ENCODE data around the gene CHIC2.
"Not testable (repeated sequence)": the region's sequence is repeated elsewhere in the genome, so short reads cannot be mapped to it uniquely, and the experiment has no call there.

CHIC2 gene

DNA sequence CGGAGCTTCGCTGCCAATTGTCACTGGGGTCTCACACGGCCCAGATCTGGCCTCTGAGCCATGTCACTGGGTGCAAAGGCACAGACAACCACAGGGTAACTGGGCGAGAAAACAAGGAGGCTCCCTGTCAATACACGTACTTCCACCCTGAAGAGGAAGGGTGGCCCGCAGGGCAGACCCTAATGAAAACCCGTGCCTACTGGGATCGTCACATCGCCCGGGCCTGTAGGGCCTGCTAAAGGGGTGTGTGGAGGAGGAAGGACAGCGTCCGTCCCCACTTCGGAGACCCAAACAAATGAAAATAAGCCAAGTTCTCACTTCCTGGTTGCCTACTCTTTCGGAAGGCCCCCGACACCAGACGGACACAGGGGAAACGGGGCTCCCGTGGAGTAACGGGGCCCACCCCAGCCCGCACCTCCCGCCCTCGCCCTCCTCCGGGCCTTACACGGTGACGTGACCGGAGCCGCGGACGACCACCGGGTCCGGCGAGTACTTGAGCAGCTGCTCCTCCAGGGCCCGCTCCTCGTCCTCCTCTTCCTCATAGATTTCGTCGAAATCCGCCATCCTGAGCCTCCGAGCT lies 578 bp downstream of the CHIC2 start:
- peak; percentile 2 to 4 for DNase-seq (ENCODE audit: low read depth in 1 of 2, low spot score in 1 of 2)
- TF ChIP-seq JUND (IDR thresholded peaks at IDR 0.05; ENCODE audit: low read depth): no peak
- in situ Hi-C loops (cut with HindIII; ENCODE audit: low pct_unique_long_range_greater_than_20kb, low sequenced_read_pairs): no loop called here

DNA sequence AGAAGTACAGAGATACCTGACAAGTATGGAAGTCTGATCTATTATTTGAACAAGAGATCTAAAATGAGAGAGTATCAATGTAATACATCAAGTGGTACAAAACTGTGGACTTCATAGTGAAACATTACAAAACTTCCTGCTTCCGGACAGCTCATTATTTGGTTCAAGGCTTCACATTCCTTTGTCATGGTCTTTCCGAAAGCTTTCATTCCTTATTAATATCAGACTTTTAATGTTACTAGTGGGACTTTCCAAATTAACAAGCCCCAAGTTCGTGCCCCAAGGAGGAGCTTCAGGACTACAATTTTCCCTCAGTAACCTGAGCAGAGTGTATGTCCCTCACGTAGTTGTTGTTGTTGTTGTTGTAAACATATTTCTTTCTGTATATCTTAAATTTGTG lies 1.2 kb downstream of the CHIC2 start:
- TF ChIP-seq JUND (IDR thresholded peaks at IDR 0.05; ENCODE audit: low read depth): no peak
- no peak for DNase-seq (ENCODE audit: low read depth in 1 of 2, low spot score in 1 of 2)
- in situ Hi-C loops (cut with HindIII; ENCODE audit: low pct_unique_long_range_greater_than_20kb, low sequenced_read_pairs): no loop called here

DNA sequence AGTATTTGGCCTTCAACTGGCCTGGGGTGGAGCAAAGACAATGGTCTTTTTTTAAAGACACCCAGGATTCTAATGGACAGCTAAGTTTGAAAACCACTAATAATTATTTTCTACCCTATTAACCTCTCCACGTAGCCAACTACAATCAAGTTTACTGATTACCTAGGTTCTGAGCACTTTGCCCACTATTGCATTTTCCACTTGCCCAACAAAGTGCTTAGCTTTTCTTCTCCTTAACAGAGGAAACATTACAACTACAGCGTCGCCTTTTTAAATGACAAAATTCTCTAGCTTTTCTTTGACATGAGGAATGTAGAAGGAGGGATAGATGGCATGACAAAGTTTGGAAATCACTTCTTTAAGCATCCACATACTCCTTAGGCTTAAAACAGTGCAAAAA lies 2.0 kb downstream of the CHIC2 start:
- in situ Hi-C loops (cut with HindIII; ENCODE audit: low pct_unique_long_range_greater_than_20kb, low sequenced_read_pairs): no loop called here
- TF ChIP-seq JUND (IDR thresholded peaks at IDR 0.05; ENCODE audit: low read depth): no peak
- DNase-seq (ENCODE audit: low read depth in 1 of 2, low spot score in 1 of 2): no peak

DNA sequence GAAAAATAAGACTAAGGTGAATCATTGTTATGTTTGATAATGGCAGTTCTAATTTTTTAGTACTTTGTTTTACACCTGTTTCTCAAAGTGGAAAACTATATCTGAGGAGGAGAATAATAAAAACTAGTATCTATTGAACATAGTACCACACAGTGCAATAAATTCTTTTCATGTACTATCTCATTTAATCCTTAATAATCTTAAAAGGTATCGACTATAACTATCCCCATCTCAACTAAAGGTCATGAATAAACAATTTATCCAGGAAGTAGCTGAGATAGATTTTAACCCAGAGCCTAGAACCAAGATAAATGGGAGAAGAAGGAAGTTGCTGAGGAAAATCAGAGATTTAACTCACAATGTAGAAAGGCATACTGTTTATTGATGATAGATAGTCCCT lies 2.5 kb downstream of the CHIC2 start:
- in situ Hi-C loops (cut with HindIII; ENCODE audit: low pct_unique_long_range_greater_than_20kb, low sequenced_read_pairs): no loop called here

DNA sequence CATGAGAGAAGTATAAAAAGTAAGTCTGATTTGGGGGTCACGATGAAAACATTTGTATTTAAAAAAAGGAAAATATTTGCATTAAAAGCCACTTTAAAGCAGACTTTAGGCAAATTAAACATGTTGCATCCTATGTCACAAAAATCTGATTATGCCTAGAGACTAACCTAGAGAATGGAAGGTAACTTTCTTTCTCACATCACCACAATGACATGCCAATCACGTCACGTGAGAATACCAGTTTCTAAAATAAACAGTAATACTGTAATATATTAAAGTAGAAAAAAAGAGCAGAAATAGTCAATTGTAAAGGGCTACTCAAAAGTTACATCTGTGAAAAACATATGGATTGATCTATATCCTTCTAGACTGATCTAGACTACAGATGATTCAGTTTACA lies 3.3 kb downstream of the CHIC2 start:
- in situ Hi-C loops (cut with HindIII; ENCODE audit: low pct_unique_long_range_greater_than_20kb, low sequenced_read_pairs): no loop called here
- TF ChIP-seq JUND (IDR thresholded peaks at IDR 0.05; ENCODE audit: low read depth): no peak
- no peak for DNase-seq (ENCODE audit: low read depth in 1 of 2, low spot score in 1 of 2)

More for the DNA sequence above, 2.5 kb downstream of the CHIC2 start:
- TF ChIP-seq JUND (IDR thresholded peaks at IDR 0.05; ENCODE audit: low read depth): no peak
- DNase-seq (ENCODE audit: low read depth in 1 of 2, low spot score in 1 of 2): no peak

DNA sequence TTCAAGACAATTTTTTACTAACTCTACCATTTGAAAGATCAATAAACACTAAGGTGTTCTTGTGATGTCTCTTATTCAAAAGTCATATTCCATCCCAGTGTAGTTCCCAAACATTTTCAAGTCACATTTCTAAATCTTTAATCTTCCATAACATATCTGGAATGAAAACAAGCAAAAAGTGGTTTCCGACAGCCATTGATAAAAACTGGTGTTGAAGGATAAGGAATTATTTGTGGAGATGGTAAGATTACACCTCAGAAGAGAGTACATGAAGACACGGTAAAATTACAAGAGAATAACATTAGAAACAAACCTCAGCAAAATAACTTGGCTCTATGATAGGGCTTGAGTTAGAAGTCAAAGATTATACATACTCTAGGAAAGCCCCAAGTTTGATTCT lies 4.3 kb downstream of the CHIC2 start:
- in situ Hi-C loops (cut with HindIII; ENCODE audit: low pct_unique_long_range_greater_than_20kb, low sequenced_read_pairs): no loop called here
- no peak for DNase-seq (ENCODE audit: low read depth in 1 of 2, low spot score in 1 of 2)
- no peak for TF ChIP-seq JUND (IDR thresholded peaks at IDR 0.05; ENCODE audit: low read depth)

DNA sequence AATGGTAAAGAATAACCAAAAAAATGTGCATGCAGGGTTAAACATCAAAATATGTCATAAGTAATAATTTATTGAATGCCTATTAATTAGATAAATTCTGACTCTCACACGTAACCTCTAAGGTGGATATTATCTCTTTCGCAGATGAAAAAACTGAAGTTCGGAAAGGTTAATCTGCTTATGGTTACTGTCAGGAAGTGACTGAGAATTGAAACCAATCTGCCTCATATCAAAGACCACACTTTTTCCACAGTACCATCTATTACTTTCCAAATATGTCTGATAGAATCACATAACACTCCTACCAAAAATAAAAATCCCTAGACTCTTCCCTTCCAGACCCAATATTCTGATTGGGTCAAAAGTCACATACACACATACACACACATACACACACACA lies 6.2 kb downstream of the CHIC2 start:
- no peak for TF ChIP-seq JUND (IDR thresholded peaks at IDR 0.05; ENCODE audit: low read depth)
- DNase-seq (ENCODE audit: low read depth in 1 of 2, low spot score in 1 of 2): no peak
- in situ Hi-C loops (cut with HindIII; ENCODE audit: low pct_unique_long_range_greater_than_20kb, low sequenced_read_pairs): no loop called here

DNA sequence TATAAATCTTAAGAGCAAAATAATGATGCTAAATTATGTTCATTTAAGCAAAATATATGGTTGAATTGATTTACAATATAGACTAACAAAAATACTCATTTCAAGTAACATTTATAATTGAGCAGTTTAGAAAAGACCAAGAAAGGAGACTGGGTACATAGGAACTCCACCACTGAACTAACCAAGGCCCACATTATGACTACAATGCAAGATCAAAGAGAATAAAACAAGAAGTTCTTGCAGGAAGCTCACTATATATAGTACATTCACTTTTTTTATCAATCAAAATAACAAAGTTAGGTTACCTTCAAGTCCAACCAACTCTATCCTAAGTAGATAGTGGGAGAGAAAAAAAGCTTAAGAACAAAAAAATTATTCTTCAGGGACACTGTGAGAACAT lies 8.0 kb downstream of the CHIC2 start:
- in situ Hi-C loops (cut with HindIII; ENCODE audit: low pct_unique_long_range_greater_than_20kb, low sequenced_read_pairs): no loop called here
- DNase-seq (ENCODE audit: low read depth in 1 of 2, low spot score in 1 of 2): no peak
- no peak for TF ChIP-seq JUND (IDR thresholded peaks at IDR 0.05; ENCODE audit: low read depth)

DNA sequence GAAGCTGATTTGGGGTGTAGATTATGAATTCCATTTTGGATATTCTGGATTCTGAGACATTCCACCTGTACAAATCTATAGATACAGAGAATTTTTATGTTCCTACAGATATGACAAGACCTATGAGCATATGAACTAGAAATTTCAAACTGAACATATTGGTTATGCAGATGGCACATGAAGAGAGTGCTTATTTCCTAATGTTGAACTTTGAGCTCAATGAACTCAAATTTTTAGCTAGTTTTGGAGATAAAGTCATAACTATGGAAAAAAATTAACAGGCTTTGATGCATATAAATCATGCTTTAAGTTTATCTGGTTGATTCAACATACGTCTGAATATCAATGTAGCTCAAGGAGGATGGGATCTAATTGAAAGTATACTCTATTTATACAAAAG lies 8.9 kb downstream of the CHIC2 start:
- no peak for DNase-seq (ENCODE audit: low read depth in 1 of 2, low spot score in 1 of 2)
- in situ Hi-C loops (cut with HindIII; ENCODE audit: low pct_unique_long_range_greater_than_20kb, low sequenced_read_pairs): no loop called here
- no peak for TF ChIP-seq JUND (IDR thresholded peaks at IDR 0.05; ENCODE audit: low read depth)

DNA sequence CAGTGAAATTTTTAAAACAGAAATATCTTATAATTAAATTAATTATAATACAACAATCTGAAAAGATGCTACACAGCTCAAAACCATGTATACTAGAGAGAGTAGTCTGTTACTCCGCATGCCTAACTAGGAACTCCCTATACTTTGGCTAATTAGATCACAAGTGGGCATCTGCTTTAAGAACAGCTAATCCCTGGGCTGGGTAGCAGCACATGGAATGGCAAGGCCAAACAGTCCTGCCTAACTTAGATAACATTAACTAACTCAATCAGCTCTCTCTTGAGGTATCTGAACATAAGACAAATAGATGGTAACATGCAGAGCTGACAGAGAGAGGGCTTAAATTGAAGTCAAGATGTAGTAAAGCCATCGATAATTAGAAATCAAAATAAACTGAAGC lies 9.9 kb downstream of the CHIC2 start:
- no peak for TF ChIP-seq JUND (IDR thresholded peaks at IDR 0.05; ENCODE audit: low read depth)
- in situ Hi-C loops (cut with HindIII; ENCODE audit: low pct_unique_long_range_greater_than_20kb, low sequenced_read_pairs): no loop called here
- DNase-seq (ENCODE audit: low read depth in 1 of 2, low spot score in 1 of 2): no peak

DNA sequence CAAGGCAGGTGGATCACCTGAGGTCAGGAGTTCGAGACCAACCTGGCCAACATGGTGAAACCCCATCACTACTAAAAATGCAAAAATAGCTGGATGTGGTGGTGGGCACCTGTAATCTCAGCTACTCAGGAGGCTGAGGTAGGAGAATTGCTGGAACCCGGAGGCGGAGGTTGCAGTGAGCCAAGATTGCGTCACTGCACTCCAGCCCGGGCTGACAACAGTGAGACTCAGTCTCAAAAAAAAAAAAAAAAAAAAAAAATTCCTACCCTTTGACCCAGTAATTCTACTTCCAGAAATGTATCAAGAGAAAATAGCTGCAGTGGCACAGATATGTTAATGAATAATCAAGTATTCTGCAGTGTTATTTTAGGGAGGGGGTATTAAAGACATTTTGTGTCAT lies 11.1 kb downstream of the CHIC2 start:
- in situ Hi-C loops (cut with HindIII; ENCODE audit: low pct_unique_long_range_greater_than_20kb, low sequenced_read_pairs); DNase-seq (ENCODE audit: low read depth in 1 of 2, low spot score in 1 of 2): not testable (repeated sequence)

DNA sequence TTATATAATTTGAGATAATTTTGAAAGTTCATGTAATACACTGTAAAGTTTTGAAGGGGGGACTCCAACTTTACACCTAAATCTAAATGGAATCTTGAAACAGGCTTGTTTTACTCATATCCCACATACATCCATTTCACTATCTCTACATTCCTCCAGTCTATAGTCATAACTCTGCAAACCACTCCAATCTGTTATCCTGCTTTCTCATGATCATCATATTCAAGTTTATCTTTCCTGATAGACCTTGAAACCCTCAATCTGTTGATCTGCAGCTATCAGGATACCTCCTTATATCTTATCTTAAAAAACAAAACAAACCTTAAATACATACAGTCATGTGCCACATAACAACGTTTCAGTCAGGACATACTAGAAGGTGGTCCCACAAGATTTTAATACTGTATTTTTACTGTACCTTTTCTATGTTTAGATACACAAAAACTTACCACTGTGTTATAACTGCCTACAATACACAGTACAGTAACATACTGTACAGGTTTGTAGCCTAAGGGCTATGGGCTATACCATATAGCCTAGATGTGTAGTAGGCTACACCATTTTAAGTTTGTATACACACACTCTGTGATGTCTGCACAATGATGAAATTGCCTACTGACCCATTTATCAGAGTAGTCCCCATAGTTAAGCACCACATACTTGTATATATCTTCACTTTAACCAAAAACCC lies 14.0 kb downstream of the CHIC2 start:
- no peak for TF ChIP-seq JUND (IDR thresholded peaks at IDR 0.05; ENCODE audit: low read depth)
- in situ Hi-C loops (cut with HindIII; ENCODE audit: low pct_unique_long_range_greater_than_20kb, low sequenced_read_pairs): no loop called here
- no peak for DNase-seq (ENCODE audit: low read depth in 1 of 2, low spot score in 1 of 2)

DNA sequence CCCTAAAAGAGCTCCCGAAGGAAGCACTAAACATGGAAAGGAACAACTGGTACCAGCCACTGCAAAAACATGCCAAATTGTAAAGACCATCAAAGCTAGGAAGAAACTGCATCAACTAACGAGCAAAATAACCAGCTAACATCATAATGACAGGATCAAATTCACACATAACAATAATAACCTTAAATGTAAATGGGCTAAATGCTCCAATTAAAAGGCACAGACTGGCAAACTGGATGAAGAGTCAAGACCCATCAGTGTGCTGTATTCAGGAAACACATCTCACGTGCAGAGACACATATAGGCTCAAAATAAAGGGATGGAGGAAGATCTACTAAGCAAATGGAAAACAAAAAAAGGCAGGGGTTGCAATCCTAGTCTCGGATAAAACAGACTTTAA lies 20.8 kb downstream of the CHIC2 start:
- in situ Hi-C loops (cut with HindIII; ENCODE audit: low pct_unique_long_range_greater_than_20kb, low sequenced_read_pairs); DNase-seq (ENCODE audit: low read depth in 1 of 2, low spot score in 1 of 2): not testable (repeated sequence)

DNA sequence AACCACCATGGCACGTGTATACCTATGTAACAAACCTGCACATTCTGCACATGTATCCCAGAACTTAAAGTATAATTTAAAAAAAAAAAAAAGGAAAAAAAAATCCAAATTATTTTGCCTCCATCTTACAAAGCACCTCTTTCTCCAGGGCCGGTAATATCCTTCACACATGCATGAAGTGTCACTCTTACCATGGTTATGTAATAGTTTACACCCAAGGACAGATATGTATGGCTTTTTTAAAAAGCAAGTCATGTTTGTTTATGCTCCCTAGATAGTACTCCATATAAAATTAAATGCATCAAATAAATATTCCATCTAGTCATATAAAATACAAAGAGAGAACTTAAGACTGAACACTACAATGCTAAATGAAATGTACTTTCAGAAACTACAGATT lies 22.5 kb downstream of the CHIC2 start:
- in situ Hi-C loops (cut with HindIII; ENCODE audit: low pct_unique_long_range_greater_than_20kb, low sequenced_read_pairs): no loop called here
- TF ChIP-seq JUND (IDR thresholded peaks at IDR 0.05; ENCODE audit: low read depth): no peak
- DNase-seq (ENCODE audit: low read depth in 1 of 2, low spot score in 1 of 2): no peak
